ENCODE data around the gene WWOX. TPM values are rescaled to one million over a fixed set of nuclear protein-coding genes. Genes with fewer than 3 reads are reported as not detected.

Gene WWOX
- total RNA-seq, 6 experiments from 2014 or later = 13.0 to 24.3 (median 16.5) TPM

DNA sequence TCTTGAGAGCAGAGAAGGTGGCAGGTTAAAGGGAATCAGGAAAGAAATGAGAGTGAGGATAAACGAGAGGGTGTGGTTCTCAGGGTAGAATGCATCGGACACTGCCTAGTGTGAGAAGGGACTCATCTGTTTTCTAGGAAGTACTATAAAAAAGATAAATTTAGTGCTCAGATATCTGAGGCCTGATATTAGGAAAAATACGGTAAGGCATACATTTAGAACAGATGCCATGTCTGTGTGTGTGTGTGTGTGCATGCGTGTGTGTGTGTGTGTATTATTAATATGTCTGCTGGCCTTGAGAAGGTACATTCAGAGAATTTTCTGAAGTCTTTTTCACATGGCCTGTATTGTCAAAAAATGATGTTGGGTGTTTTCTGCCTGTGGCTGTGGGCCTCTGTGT, 1086.3 kb downstream of the WWOX start:
- WGBS (ENCODE audit: insufficient coverage, low coverage, low lambda C conversion rate, missing lambda C conversion rate) = 82% methylated on average over 4 of the region's 4 CpGs
- no peak for TF ChIP-seq POLR2A (IDR thresholded peaks at IDR 0.05)
- TF ChIP-seq, protein P1, sequence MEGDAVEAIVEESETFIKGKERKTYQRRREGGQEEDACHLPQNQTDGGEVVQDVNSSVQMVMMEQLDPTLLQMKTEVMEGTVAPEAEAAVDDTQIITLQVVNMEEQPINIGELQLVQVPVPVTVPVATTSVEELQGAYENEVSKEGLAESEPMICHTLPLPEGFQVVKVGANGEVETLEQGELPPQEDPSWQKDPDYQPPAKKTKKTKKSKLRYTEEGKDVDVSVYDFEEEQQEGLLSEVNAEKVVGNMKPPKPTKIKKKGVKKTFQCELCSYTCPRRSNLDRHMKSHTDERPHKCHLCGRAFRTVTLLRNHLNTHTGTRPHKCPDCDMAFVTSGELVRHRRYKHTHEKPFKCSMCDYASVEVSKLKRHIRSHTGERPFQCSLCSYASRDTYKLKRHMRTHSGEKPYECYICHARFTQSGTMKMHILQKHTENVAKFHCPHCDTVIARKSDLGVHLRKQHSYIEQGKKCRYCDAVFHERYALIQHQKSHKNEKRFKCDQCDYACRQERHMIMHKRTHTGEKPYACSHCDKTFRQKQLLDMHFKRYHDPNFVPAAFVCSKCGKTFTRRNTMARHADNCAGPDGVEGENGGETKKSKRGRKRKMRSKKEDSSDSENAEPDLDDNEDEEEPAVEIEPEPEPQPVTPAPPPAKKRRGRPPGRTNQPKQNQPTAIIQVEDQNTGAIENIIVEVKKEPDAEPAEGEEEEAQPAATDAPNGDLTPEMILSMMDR (IDR thresholded peaks at IDR 0.05) = no peak
- Histone ChIP-seq H3K27ac (no peak overlapping the region), H3K4me3 (no peak overlapping the region), H3K27me3 (no peaks in the 10 kb centered on the region), H3K9me3 (no peaks in the 10 kb centered on the region), H3K4me1 (peaks cover 0 to 6% (median 0%) of the 10 kb centered on the region in 4 donors), H3K36me3 (no peaks in the 10 kb centered on the region)
- intact Hi-C loops (cut with DNase I) = no loop called here
- ATAC-seq (no peak), DNase-seq (no peak)

DNA sequence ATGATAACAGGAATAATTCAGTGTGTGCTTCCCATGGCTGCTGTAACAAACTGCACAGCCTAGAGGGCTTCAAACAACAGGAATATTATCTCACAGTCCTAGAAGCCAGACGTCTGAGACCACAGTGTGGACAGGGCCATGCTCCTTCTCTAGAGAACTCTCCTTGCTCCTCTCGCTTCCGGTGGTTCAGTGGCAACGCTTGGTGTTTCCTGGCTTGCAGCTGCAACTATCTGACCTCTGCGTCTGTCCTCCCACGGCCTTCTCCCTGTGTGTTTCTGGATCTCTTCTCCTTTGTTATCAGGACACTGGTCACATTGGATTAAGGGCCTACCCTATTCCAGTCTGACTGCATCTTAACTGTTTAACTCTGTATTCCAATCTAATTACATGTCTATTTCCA, 1086.7 kb downstream of the WWOX start:
- no peak for TF ChIP-seq POLR2A (IDR thresholded peaks at IDR 0.05)
- TF ChIP-seq, protein P1 (IDR thresholded peaks at IDR 0.05) = no peak
- Histone ChIP-seq H3K27me3 (no peaks in the 10 kb centered on the region), H3K4me1 (peaks cover 0 to 6% (median 0%) of the 10 kb centered on the region in 4 donors), H3K9me3 (no peaks in the 10 kb centered on the region), H3K4me3 (no peak overlapping the region), H3K36me3 (no peaks in the 10 kb centered on the region), H3K27ac (no peak overlapping the region)
- WGBS (ENCODE audit: insufficient coverage, low coverage, low lambda C conversion rate, missing lambda C conversion rate) = 80% methylated on average over 1 of the region's 6 CpGs
- DNase-seq (no peak), ATAC-seq (peak; percentile 30 to 52 (median 39))
- intact Hi-C loops (cut with DNase I) = no loop called here

DNA sequence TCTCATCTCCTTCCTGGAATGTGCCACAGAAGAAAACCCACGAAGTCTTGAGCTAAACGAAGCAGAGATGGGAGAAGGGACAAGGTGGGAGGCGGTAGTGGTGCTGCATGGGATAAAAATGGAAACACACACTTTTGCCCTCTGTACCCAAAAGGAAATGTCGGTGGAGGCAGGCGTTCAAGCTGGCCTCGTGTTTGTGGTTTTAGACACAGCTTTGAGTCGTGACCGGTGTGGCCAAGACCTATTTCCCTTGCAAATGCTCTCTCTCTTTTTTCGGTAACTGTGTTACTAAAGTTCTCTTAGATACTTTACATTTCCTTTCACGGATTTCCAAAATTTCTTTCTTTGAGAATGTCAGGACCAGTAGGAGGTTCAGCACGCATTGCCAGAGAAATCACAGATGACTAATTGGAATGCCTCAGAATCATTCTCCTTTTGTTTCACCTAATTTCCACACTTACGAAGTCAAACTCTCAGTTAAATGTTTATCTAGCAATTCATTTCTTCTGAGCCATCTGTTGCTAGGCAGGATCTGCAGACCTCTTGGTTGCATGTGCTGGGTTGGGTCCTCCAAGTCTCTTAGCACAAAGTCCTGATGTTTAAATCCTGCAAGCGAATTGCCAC, 1088.8 kb downstream of the WWOX start:
- no peak overlapping the region for H3K4me3 ChIP-seq
- no peak overlapping the region for H3K27ac ChIP-seq
- intact Hi-C loops (cut with DNase I) = no loop called here
- ATAC-seq (no peak), DNase-seq (no peak)
- peaks cover 0 to 15% (median 1%) of the 10 kb centered on the region in 4 donors for H3K4me1 ChIP-seq
- H3K27me3 ChIP-seq = no peaks in the 10 kb centered on the region
- no peaks in the 10 kb centered on the region for H3K9me3 ChIP-seq
- 59% methylated on average over 11 of the region's 13 CpGs for WGBS (ENCODE audit: insufficient coverage, low coverage, low lambda C conversion rate, missing lambda C conversion rate)
- no peak for TF ChIP-seq POLR2A (IDR thresholded peaks at IDR 0.05)
- TF ChIP-seq, protein P1 (IDR thresholded peaks at IDR 0.05) = no peak
- no peaks in the 10 kb centered on the region for H3K36me3 ChIP-seq

DNA sequence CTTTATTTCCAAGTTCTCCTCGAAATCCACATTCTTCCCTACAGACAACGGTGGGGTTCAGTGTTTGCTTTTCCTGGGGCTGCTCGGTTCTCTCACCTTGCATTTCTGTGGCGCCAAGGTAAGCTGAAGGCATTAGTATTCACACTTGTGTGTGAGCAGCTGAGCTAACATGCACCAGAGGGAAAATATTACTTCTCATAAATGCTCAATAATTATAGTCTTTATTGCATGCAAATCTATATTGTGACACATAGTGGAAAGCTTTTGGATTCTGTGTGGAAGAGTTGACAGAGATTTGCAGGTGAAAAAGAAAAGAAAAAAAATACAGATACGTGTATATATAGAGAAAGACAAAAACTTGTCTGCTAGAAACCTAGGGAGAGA, 1089.3 kb downstream of the WWOX start:
- TF ChIP-seq, protein P1 (IDR thresholded peaks at IDR 0.05) = no peak
- TF ChIP-seq POLR2A (IDR thresholded peaks at IDR 0.05) = no peak
- 83% methylated on average over 5 of the region's 5 CpGs for WGBS (ENCODE audit: insufficient coverage, low coverage, low lambda C conversion rate, missing lambda C conversion rate)
- intact Hi-C loops (cut with DNase I) = no loop called here

More for the DNA sequence above, 1089.3 kb downstream of the WWOX start:
- DNase-seq (no peak), ATAC-seq (no peak)
- Histone ChIP-seq H3K27ac (no peak overlapping the region), H3K27me3 (no peaks in the 10 kb centered on the region), H3K36me3 (no peaks in the 10 kb centered on the region), H3K4me3 (no peak overlapping the region), H3K4me1 (peaks cover 0 to 19% (median 1%) of the 10 kb centered on the region in 4 donors), H3K9me3 (no peaks in the 10 kb centered on the region)

Data from right lobe of liver (tissue), 6 donors.